ENCODE measurements around the gene MBP.

GRCh38 chr18:77166523-77166922 lies 33.9 kb upstream of the MBP start:
- TF ChIP-seq CTCF (IDR thresholded peaks at IDR 0.05) (no peak), POLR2AphosphoS5 (IDR thresholded peaks at IDR 0.05; ENCODE audit: low read depth, low read length) (no peak)
